ENCODE data around the gene TMEM235. TPM values are rescaled to one million over a fixed set of nuclear protein-coding genes. Genes with fewer than 3 reads are reported as not detected.
A peak's percentile ranks its signal among the peaks of the same experiment; 100 is the strongest.

Gene TMEM235
- total RNA-seq, 1 experiment from 2014 or later, result not detected

GRCh38 chr17:78211032-78211431 is 20.4 kb upstream of the TMEM235 start:
- DNase-seq (ENCODE audit: low read depth, low spot score), result no peak
- in situ Hi-C loops (cut with HindIII; ENCODE audit: low pct_unique_long_range_greater_than_20kb, low sequenced_read_pairs), result no loop called here

GRCh38 chr17:78214016-78214705 is 17.3 kb upstream of the TMEM235 start, which contains the start of gene BIRC5:
BIRC5 (plus strand) TSS chr17:78214253; CDS start chr17:78214317, 64 bp downstream.
- DNase-seq (ENCODE audit: low read depth, low spot score), result peak; percentile 96
- in situ Hi-C loops (cut with HindIII; ENCODE audit: low pct_unique_long_range_greater_than_20kb, low sequenced_read_pairs), result no loop called here

GRCh38 chr17:78214706-78215061 is 16.7 kb upstream of the TMEM235 start:
- in situ Hi-C loops (cut with HindIII; ENCODE audit: low pct_unique_long_range_greater_than_20kb, low sequenced_read_pairs), result no loop called here
- DNase-seq (ENCODE audit: low read depth, low spot score), result no peak

- DNase-seq (ENCODE audit: low read depth, low spot score), result no peak
- in situ Hi-C loops (cut with HindIII; ENCODE audit: low pct_unique_long_range_greater_than_20kb, low sequenced_read_pairs), result no loop called here
Measured at GRCh38 chr17:78219396-78220150, 11.9 kb upstream of the TMEM235 start.

- in situ Hi-C loops (cut with HindIII; ENCODE audit: low pct_unique_long_range_greater_than_20kb, low sequenced_read_pairs), result no loop called here
Measured at GRCh38 chr17:78223061-78223460, 8.4 kb upstream of the TMEM235 start.

GRCh38 chr17:78223765-78224164 is 7.7 kb upstream of the TMEM235 start:
- in situ Hi-C loops (cut with HindIII; ENCODE audit: low pct_unique_long_range_greater_than_20kb, low sequenced_read_pairs), result no loop called here
- no peak for DNase-seq (ENCODE audit: low read depth, low spot score)

More at GRCh38 chr17:78223061-78223460, 8.4 kb upstream of the TMEM235 start:
- no peak for DNase-seq (ENCODE audit: low read depth, low spot score)

GRCh38 chr17:78224231-78225087 is 7.0 kb upstream of the TMEM235 start:
- in situ Hi-C loops (cut with HindIII; ENCODE audit: low pct_unique_long_range_greater_than_20kb, low sequenced_read_pairs), result no loop called here
- no peak for DNase-seq (ENCODE audit: low read depth, low spot score)

- DNase-seq (ENCODE audit: low read depth, low spot score), result no peak
Measured at GRCh38 chr17:78225088-78225865, 6.2 kb upstream of the TMEM235 start.

GRCh38 chr17:78226055-78226758 is 5.2 kb upstream of the TMEM235 start:
- in situ Hi-C loops (cut with HindIII; ENCODE audit: low pct_unique_long_range_greater_than_20kb, low sequenced_read_pairs), result no loop called here

More at GRCh38 chr17:78225088-78225865, 6.2 kb upstream of the TMEM235 start:
- in situ Hi-C loops (cut with HindIII; ENCODE audit: low pct_unique_long_range_greater_than_20kb, low sequenced_read_pairs), result no loop called here

GRCh38 chr17:78226759-78227454 is 4.5 kb upstream of the TMEM235 start:
- no peak for DNase-seq (ENCODE audit: low read depth, low spot score)
- in situ Hi-C loops (cut with HindIII; ENCODE audit: low pct_unique_long_range_greater_than_20kb, low sequenced_read_pairs), result no loop called here

More at GRCh38 chr17:78226055-78226758, 5.2 kb upstream of the TMEM235 start:
- peak; percentile 41 for DNase-seq (ENCODE audit: low read depth, low spot score)

- in situ Hi-C loops (cut with HindIII; ENCODE audit: low pct_unique_long_range_greater_than_20kb, low sequenced_read_pairs), result no loop called here
- no peak for DNase-seq (ENCODE audit: low read depth, low spot score)
Measured at GRCh38 chr17:78227455-78227916, 3.9 kb upstream of the TMEM235 start.

- DNase-seq (ENCODE audit: low read depth, low spot score), result no peak
- in situ Hi-C loops (cut with HindIII; ENCODE audit: low pct_unique_long_range_greater_than_20kb, low sequenced_read_pairs), result no loop called here
Measured at GRCh38 chr17:78228176-78228575, 3.3 kb upstream of the TMEM235 start.

- in situ Hi-C loops (cut with HindIII; ENCODE audit: low pct_unique_long_range_greater_than_20kb, low sequenced_read_pairs), result no loop called here
Measured at GRCh38 chr17:78230252-78230962, 1.0 kb upstream of the TMEM235 start.

GRCh38 chr17:78231991-78232858 is 794 bp downstream of the TMEM235 start:
- DNase-seq (ENCODE audit: low read depth, low spot score), result no peak
- in situ Hi-C loops (cut with HindIII; ENCODE audit: low pct_unique_long_range_greater_than_20kb, low sequenced_read_pairs), result no loop called here

More at GRCh38 chr17:78230252-78230962, 1.0 kb upstream of the TMEM235 start:
- no peak for DNase-seq (ENCODE audit: low read depth, low spot score)

GRCh38 chr17:78232859-78233173 is 1.4 kb downstream of the TMEM235 start:
- no peak for DNase-seq (ENCODE audit: low read depth, low spot score)
- in situ Hi-C loops (cut with HindIII; ENCODE audit: low pct_unique_long_range_greater_than_20kb, low sequenced_read_pairs), result no loop called here

Data from SK-MEL-5 (cell line).